Transverse colon (tissue), 4 donors: Measurements from ENCODE around the gene RCSD1. TPM values are rescaled to one million over a fixed set of nuclear protein-coding genes. Genes with fewer than 3 reads are reported as not detected.
A peak's percentile ranks its signal among the peaks of the same experiment; 100 is the strongest.

ENCODE experiments used
- DNase-seq: peaks from one replicate; pipeline ENCODE4 v3.0.0-alpha.2; 2019
- H3K27ac ChIP-seq, 4 donors: fragments of 200-600 bp; sonication (generic); 2 replicates each; pipeline ENCODE4 v1.5.1; 2016 to 2018; ENCODE audit warnings: inconsistent platforms in 4 of 4
- H3K27me3 ChIP-seq: fragments of 200-600 bp; sonication (generic); 2 replicates; pipeline ENCODE4 v1.5.1; 2017; ENCODE audit warnings: inconsistent platforms
- H3K36me3 ChIP-seq, 4 donors: fragments of 200-600 bp; sonication (generic); 2 replicates each; pipeline ENCODE4 v1.5.1; 2017 to 2019; ENCODE audit warnings: inconsistent platforms in 4 of 4
- H3K4me1 ChIP-seq, 4 donors: fragments of 200-600 bp; sonication (generic); 2 replicates each; pipeline ENCODE4 v1.5.1; 2017 to 2020; ENCODE audit warnings: inconsistent platforms in 4 of 4
- H3K4me3 ChIP-seq, 4 donors: fragments of 200-600 bp; sonication (generic); 1 replicate in 1 of 4; 2 replicates in 3 of 4; pipeline versions ENCODE4 v1.5.1 to v1.6.1; 2017 to 2019; ENCODE audit warnings: inconsistent platforms in 4 of 4
- H3K9me3 ChIP-seq, 2 donors: fragments of 200-600 bp; sonication (generic); 2 replicates each; pipeline ENCODE4 v1.5.1; 2017 to 2019; ENCODE audit warnings: inconsistent platforms in 2 of 2
- EP300 ChIP-seq: sonication (generic); formaldehyde crosslinking; IDR thresholded peaks from one replicate; pipeline ENCODE4 v1.6.1; 2017; ENCODE audit warnings: antibody characterized with exemption, low read depth
- POLR2A ChIP-seq: fragments of 450-650 bp; IDR thresholded peaks from one replicate; pipeline ENCODE4 v1.6.1; 2016; ENCODE audit warnings: antibody characterized with exemption, mild to moderate bottlenecking, moderate library complexity
- POLR2AphosphoS5 ChIP-seq, 3 donors: sonication (generic); formaldehyde crosslinking; IDR thresholded peaks; one replicate each; pipeline ENCODE4 v1.6.1; 2016; ENCODE audit warnings: antibody characterized with exemption in 3 of 3
- WGBS, 2 donors: methylation state at CpG; one replicate each; pipeline ENCODE4 v1.1.5; 2018; ENCODE audit warnings: low coverage in 1 of 2; 5-methylcytosine and 5-hydroxymethylcytosine counted together
- in situ Hi-C, 4 donors: fragments of 200-750 bp; cut with MboI; loops; one replicate each; pipeline versions ENCODE4 v1.15.0 to v1.15.1; 2017; ENCODE audit warnings: low sequenced_read_pairs in 3 of 4, low pct_ligation_motif_present in 1 of 4, low pct_unique_long_range_greater_than_20kb in 1 of 4
- intact Hi-C: fragments of 100-400 bp; cut with DNase I; formaldehyde crosslinking; loops from one replicate; pipeline ENCODE4 v1.15.1; 2023; ENCODE audit warnings: low total_unique reads
- total RNA-seq, 4 donors: library from RNA; depleted of rRNA; stranded (reverse); fragments of >200 nt; gene quantifications; one replicate each; pipeline ENCODE4 v1.1.0, GENCODE V29; 2016
- TF ChIP-seq, protein P1 (sequence below), 5 experiments: fragments of 200-600 bp in 3 of 5; fragments of 450-650 bp in 2 of 5; sonication (generic) in 3 of 5; IDR thresholded peaks; 1 replicate in 2 of 5; 2 replicates in 3 of 5; pipeline ENCODE4 v1.5.1; 2016 to 2017; ENCODE audit warnings: antibody characterized with exemption in 5 of 5, inconsistent platforms in 3 of 5, mild to moderate bottlenecking in 2 of 5, moderate library complexity in 1 of 5

The RCSD1 gene
- total RNA-seq, 4 donors from 2014 or later: 6.0 to 29.2 (median 15.9) TPM

DNA sequence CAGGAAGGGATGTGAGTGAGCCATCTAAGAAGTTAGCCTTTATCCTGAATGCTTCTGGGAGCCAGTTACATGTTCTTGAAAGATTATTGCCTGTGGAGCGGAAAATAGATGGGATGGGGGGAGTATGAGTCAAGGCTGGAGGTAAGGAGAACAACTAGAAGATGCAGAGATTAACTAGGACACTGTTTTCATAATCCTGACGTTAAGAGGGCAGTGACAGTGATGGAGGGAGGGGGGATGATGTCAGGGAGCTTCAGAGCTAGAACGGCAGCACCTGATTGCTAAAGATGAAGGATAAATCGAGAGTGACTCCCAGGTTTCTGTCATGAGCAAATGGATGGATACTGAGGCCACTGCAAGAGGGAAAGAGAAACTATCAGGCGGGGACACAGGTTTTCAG is 10.0 kb upstream of the RCSD1 start:
- DNase-seq: no peak
- peaks cover 0 to 26% (median 7%) of the 10 kb centered on the region in 4 donors for H3K4me1 ChIP-seq
- H3K36me3 ChIP-seq: no peaks in the 10 kb centered on the region
- peaks cover 2 to 6% of the 10 kb centered on the region in 2 donors for H3K9me3 ChIP-seq
- in situ Hi-C loops (no loop called here), intact Hi-C loops (no loop called here)
- peak overlapping the region in 1 of 4 donors; percentile 37 for H3K27ac ChIP-seq
- no peaks in the 10 kb centered on the region for H3K27me3 ChIP-seq
- TF ChIP-seq POLR2A (no peak), POLR2AphosphoS5 (IDR thresholded peaks at IDR 0.05) (no peak), EP300 (no peak)
- TF ChIP-seq, protein P1, sequence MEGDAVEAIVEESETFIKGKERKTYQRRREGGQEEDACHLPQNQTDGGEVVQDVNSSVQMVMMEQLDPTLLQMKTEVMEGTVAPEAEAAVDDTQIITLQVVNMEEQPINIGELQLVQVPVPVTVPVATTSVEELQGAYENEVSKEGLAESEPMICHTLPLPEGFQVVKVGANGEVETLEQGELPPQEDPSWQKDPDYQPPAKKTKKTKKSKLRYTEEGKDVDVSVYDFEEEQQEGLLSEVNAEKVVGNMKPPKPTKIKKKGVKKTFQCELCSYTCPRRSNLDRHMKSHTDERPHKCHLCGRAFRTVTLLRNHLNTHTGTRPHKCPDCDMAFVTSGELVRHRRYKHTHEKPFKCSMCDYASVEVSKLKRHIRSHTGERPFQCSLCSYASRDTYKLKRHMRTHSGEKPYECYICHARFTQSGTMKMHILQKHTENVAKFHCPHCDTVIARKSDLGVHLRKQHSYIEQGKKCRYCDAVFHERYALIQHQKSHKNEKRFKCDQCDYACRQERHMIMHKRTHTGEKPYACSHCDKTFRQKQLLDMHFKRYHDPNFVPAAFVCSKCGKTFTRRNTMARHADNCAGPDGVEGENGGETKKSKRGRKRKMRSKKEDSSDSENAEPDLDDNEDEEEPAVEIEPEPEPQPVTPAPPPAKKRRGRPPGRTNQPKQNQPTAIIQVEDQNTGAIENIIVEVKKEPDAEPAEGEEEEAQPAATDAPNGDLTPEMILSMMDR (IDR thresholded peaks at IDR 0.05): no peak
- WGBS, 2 donors: 67 to 69% methylated on average over 5 of the region's 5 CpGs
- H3K4me3 ChIP-seq: no peak overlapping the region

DNA sequence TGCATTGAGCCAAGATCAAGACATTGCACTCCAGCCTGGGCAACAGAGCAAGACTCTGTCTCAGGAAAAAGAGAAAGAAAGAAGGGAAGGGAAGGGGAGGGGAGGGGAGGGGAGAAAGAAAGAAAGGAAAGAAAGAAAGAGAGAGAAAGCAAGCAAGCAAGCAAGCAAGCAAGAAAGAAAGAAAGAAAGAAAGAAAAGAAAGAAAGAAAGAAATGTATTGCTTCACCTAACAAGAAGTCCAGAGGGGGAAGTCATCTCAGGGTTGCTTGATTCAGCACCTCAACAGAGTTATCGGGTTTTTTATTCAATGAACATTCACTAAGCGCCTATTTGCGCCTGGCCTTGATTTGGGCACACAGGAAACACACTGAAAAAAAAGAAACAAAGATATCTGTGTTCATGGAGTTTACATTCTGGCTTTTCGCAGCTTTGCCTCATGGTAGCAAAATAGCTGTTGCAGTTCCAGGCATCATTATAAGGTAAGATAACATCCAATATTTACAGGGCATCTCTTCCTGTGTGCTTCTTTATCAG is 8.2 kb upstream of the RCSD1 start:
- 84 to 87% methylated on average over 4 of the region's 4 CpGs for WGBS, 2 donors

DNA sequence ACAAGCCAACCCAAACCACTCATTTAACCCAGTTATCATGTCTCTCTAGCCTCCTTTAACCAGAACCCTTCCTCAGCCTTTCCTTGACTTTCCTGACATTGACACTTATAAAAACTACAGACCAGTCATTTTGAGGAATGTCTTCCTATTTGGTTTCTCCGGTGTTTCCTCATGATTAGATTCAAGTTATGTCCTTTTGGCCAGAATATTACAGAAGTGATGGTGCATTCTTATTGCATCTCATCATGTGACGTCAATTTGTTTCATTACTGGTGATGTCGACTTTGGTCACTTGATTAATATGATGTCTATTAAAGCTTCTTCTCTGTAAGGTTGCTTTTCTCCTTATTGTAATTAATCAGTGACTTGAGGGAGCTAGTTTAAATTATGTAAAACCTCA is 6.1 kb upstream of the RCSD1 start:
- intact Hi-C loops (no loop called here), in situ Hi-C loops (no loop called here)
- Histone ChIP-seq H3K4me1 (peaks cover 0 to 13% (median 6%) of the 10 kb centered on the region in 4 donors), H3K27ac (no peak overlapping the region), H3K4me3 (no peak overlapping the region), H3K36me3 (no peaks in the 10 kb centered on the region), H3K9me3 (no peaks in the 10 kb centered on the region), H3K27me3 (no peaks in the 10 kb centered on the region)
- DNase-seq: no peak
- 89 to 93% methylated on average over 3 of the region's 3 CpGs for WGBS, 2 donors
- TF ChIP-seq, protein P1 (IDR thresholded peaks at IDR 0.05): no peak
- TF ChIP-seq POLR2AphosphoS5 (IDR thresholded peaks at IDR 0.05) (no peak), EP300 (no peak), POLR2A (no peak)

More for the DNA sequence above, 8.2 kb upstream of the RCSD1 start:
- Histone ChIP-seq H3K4me3 (no peak overlapping the region), H3K36me3 (no peaks in the 10 kb centered on the region), H3K27me3 (no peaks in the 10 kb centered on the region), H3K27ac (no peak overlapping the region), H3K9me3 (no peaks in the 10 kb centered on the region), H3K4me1 (peaks cover 0 to 20% (median 6%) of the 10 kb centered on the region in 4 donors)
- in situ Hi-C loops: no loop called here
- TF ChIP-seq POLR2A: no peak
- TF ChIP-seq EP300: no peak
- TF ChIP-seq POLR2AphosphoS5 (IDR thresholded peaks at IDR 0.05): no peak
- TF ChIP-seq, protein P1 (IDR thresholded peaks at IDR 0.05): no peak
- intact Hi-C loops: no loop called here
- no peak for DNase-seq

DNA sequence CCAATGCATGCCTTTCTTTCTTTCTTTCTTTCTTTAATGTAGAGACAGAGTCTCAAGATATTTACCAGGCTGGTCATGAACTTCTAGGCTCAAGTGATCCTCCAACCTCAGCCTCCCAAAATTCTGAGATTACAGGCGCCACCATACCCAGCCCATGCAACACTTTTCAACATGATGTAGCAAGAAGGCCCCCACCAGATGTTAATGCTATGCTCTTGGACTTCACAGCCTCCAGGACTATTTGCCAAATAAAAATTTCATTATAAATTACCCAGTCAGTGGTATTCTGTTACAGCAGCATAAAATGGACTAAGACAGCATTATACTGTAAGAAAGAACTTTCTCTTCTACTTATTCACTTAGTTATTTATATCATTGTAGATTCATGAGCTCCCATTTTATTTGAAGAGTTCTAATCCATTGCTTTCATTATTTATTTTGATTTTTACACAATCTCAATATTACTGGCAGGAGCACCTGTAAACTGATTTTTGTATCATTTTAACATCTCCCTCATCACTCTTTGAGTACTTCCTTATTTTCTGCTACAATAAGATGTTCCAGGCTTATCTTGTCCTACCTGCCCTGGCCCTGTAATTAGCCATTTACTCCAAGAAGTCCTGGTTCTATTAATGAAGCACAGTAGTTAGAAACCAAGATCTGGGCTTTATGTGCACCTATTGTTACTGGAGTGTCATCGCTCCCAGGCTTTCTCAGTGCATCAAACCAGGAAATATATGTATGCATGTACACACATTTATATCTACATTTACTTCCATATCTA is 4.8 kb upstream of the RCSD1 start:
- intact Hi-C loops: no loop called here
- 91 to 100% methylated on average over 1 to 2 of the region's 2 CpGs for WGBS, 2 donors

More for the DNA sequence above, 4.8 kb upstream of the RCSD1 start:
- Histone ChIP-seq H3K4me1 (peaks cover 5 to 19% (median 10%) of the 10 kb centered on the region in 4 donors), H3K4me3 (no peak overlapping the region), H3K27me3 (peaks cover 8% of the 10 kb centered on the region), H3K27ac (no peak overlapping the region), H3K36me3 (no peaks in the 10 kb centered on the region), H3K9me3 (no peaks in the 10 kb centered on the region)
- in situ Hi-C loops: no loop called here
- no peak for DNase-seq
- TF ChIP-seq, protein P1 (IDR thresholded peaks at IDR 0.05): no peak
- TF ChIP-seq POLR2AphosphoS5 (IDR thresholded peaks at IDR 0.05): no peak
